Gastroesophageal sphincter (tissue), 3 donors: ENCODE results near the gene SUSD6.

Experiments used
- CTCF ChIP-seq, 4 experiments: fragments of 200-600 bp in 2 of 4; fragments of 450-650 bp in 2 of 4; sonication (generic) in 1 of 4; IDR thresholded peaks; one replicate each; pipeline ENCODE4 v1.5.1; 2017 to 2019; ENCODE audit warnings: antibody characterized with exemption in 4 of 4, mild to moderate bottlenecking in 2 of 4, moderate library complexity in 2 of 4
- POLR2A ChIP-seq, 2 donors: fragments of 450-650 bp; IDR thresholded peaks; one replicate each; pipeline ENCODE4 v1.6.1; 2017; ENCODE audit warnings: antibody characterized with exemption in 2 of 2, mild to moderate bottlenecking in 2 of 2, moderate library complexity in 1 of 2

GRCh38 chr14:69716478-69717187, 105.2 kb downstream of the SUSD6 start:
- TF ChIP-seq CTCF (IDR thresholded peaks at IDR 0.05) (no peak), POLR2A (IDR thresholded peaks at IDR 0.05) (no peak)
